Lung (tissue), 12 donors: ENCODE data around the gene HECTD4. TPM values are rescaled to one million over a fixed set of nuclear protein-coding genes. Genes with fewer than 3 reads are reported as not detected.
"Not testable (repeated sequence)": the region's sequence is repeated elsewhere in the genome, so short reads cannot be mapped to it uniquely, and the experiment has no call there.

Experiments used
- ATAC-seq: fragments of 200-7000 bp; cut with Tn5 transposase; one replicate; pipeline ENCODE4 v1.9.1; 2020; ENCODE audit warnings: moderate number of reproducible peaks; ENCODE audit not compliant: insufficient read depth, low FRiP score
- DNase-seq, 3 donors: peaks; one replicate each; pipeline ENCODE4 v3.0.0-alpha.2; 2013 to 2017
- H3K27ac ChIP-seq, 2 donors: one replicate each; pipeline ENCODE4 v1.5.1; 2013; ENCODE audit warnings: mild to moderate bottlenecking in 2 of 2, moderate library complexity in 2 of 2, control low read depth in 1 of 2, inconsistent platforms in 1 of 2, low read depth in 1 of 2, low read length in 1 of 2
- H3K27me3 ChIP-seq, 3 donors: one replicate each; pipeline ENCODE4 v1.5.1; 2013; ENCODE audit warnings: low read length in 2 of 3; ENCODE audit not compliant: control insufficient read depth in 3 of 3, insufficient read depth in 3 of 3
- H3K36me3 ChIP-seq, 4 donors: one replicate each; pipeline ENCODE4 v1.5.1; 2013; ENCODE audit warnings: low read length in 4 of 4, mild to moderate bottlenecking in 1 of 4, moderate library complexity in 1 of 4; ENCODE audit not compliant: control insufficient read depth in 4 of 4, insufficient read depth in 4 of 4
- H3K4me1 ChIP-seq, 5 donors: one replicate each; pipeline ENCODE4 v1.5.1; 2013; ENCODE audit warnings: low read length in 5 of 5, mild to moderate bottlenecking in 2 of 5, moderate library complexity in 1 of 5; ENCODE audit not compliant: control insufficient read depth in 5 of 5, insufficient read depth in 5 of 5
- H3K4me3 ChIP-seq: one replicate; pipeline ENCODE4 v1.5.1; 2013; ENCODE audit warnings: mild to moderate bottlenecking, control low read depth, moderate library complexity
- H3K9ac ChIP-seq, 2 donors: one replicate each; pipeline ENCODE4 v1.5.1; 2013; ENCODE audit warnings: low read length in 2 of 2, control low read depth in 1 of 2; ENCODE audit not compliant: insufficient read depth in 1 of 2
- H3K9me3 ChIP-seq, 4 donors: one replicate each; pipeline ENCODE4 v1.5.1; 2013; ENCODE audit warnings: low read length in 3 of 4, mild to moderate bottlenecking in 1 of 4, moderate library complexity in 1 of 4; ENCODE audit not compliant: control insufficient read depth in 4 of 4, insufficient read depth in 3 of 4
- CTCF ChIP-seq: IDR thresholded peaks from 2 replicates; pipeline ENCODE4 v1.5.1; 2012; ENCODE audit warnings: mild to moderate bottlenecking; ENCODE audit errors: control extremely low read depth, extremely low read depth
- WGBS, 2 donors: extraction: QIAGEN DNeasy Blood & Tissue Kit; methylation state at CpG; one replicate each; pipeline ENCODE4 v1.1.7; 2013; 5-methylcytosine and 5-hydroxymethylcytosine counted together
- polyA plus RNA-seq, 2 donors: library from polyadenylated mRNA; stranded (reverse); fragments of 200-250 nt; gene quantifications; one replicate each; pipeline ENCODE4 v1.2.1, GENCODE V29; 2013
- total RNA-seq, 2 donors: library from RNA; depleted of rRNA in 1 of 2; stranded (reverse); fragments of >200 nt in 1 of 2; gene quantifications; one replicate each; pipeline ENCODE4 v1.2.1, GENCODE V29; 2014 to 2021
- donor health status: control.
- donor health status: control.
- donor health status: Bipolar disorder and iron deficiency.
- donor health status: healthy.
- donor health status: DM: yes; HTN: yes; CAD: no.

Gene HECTD4
- total and polyA plus RNA-seq, 4 donors, result 4.5 to 96.5 (median 35.7) TPM

DNA sequence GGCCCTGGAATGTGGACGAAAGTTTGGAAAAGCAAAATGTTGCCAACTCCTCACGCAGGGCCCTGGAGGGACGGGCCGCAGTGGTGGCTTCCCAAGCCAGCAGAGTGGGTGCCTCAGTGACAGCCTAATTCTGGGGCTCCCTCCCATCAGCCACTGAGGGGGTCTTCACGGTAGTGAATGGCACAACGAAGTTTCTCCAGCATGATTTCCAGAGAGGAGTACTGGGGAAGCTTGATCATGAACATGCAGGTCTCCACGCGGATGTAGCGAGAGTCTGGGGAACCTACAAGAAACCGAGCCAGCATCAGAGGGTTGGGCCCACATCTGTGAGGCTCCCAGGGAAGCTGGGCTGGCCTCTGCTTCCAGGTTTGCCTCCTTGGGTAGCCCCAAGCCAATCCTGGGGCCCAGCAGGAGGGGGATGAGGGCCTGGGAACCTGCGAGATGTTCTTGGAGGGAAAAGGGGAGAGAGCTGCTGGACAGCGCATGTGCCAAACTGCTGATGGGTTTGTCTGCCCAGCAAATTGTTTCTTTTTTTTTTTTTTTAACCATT lies 219.9 kb downstream of the HECTD4 start:
- 93 to 96% methylated on average over 12 of the region's 12 CpGs for WGBS, 2 donors
- no peak overlapping the region for H3K27ac ChIP-seq
- H3K4me1 ChIP-seq, result no peaks in the 10 kb centered on the region
- H3K9ac ChIP-seq, result no peak overlapping the region
- no peak for TF ChIP-seq CTCF
- ATAC-seq, result no peak
- DNase-seq, result no peak
- no peak overlapping the region for H3K4me3 ChIP-seq
- H3K36me3 ChIP-seq, result peaks cover 3 to 51% (median 35%) of the 10 kb centered on the region in 4 donors
- no peaks in the 10 kb centered on the region for H3K27me3 ChIP-seq
- H3K9me3 ChIP-seq, result peaks cover 0 to 7% (median 2%) of the 10 kb centered on the region in 4 donors

DNA sequence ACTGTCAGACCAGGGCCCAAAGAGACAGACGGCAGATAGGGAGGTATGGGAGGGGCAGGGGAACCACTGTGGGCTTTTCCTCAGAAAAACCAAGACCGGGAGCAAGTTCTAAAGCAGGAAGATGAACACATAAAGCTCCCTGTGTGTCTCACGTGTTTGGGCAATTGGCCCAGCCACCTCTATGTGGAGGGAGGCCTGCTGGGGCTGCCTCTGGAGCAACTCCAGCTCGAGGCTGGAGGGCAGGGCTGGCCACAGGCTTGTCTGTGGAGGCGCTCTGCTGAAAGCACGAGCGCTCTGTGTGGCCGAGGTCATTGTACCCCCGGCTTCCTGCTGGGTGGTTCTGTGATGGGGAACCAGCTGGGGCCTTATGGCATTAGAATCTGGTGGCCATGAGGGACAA lies 220.5 kb downstream of the HECTD4 start:
- no peak for DNase-seq
- WGBS, 2 donors, result 87 to 91% methylated on average over 9 of the region's 9 CpGs
- Histone ChIP-seq H3K36me3 (peaks cover 3 to 51% (median 34%) of the 10 kb centered on the region in 4 donors), H3K9me3 (peaks cover 0 to 7% (median 2%) of the 10 kb centered on the region in 4 donors), H3K4me1 (no peaks in the 10 kb centered on the region), H3K27me3 (no peaks in the 10 kb centered on the region), H3K9ac (no peak overlapping the region), H3K4me3 (no peak overlapping the region), H3K27ac (no peak overlapping the region)
- ATAC-seq, result no peak
- TF ChIP-seq CTCF, result no peak

GRCh38 chr12:112160611-112161010 lies 221.6 kb downstream of the HECTD4 start:
- WGBS, 2 donors, result 95 to 98% methylated on average over 6 of the region's 6 CpGs
- no peak for TF ChIP-seq CTCF
- Histone ChIP-seq H3K4me1 (no peaks in the 10 kb centered on the region), H3K9ac (no peak overlapping the region), H3K27me3 (no peaks in the 10 kb centered on the region), H3K27ac (no peak overlapping the region), H3K9me3 (peaks cover 0 to 7% (median 2%) of the 10 kb centered on the region in 4 donors), H3K4me3 (no peak overlapping the region), H3K36me3 (peaks cover 3 to 51% (median 32%) of the 10 kb centered on the region in 4 donors)
- no peak for DNase-seq
- no peak for ATAC-seq

DNA sequence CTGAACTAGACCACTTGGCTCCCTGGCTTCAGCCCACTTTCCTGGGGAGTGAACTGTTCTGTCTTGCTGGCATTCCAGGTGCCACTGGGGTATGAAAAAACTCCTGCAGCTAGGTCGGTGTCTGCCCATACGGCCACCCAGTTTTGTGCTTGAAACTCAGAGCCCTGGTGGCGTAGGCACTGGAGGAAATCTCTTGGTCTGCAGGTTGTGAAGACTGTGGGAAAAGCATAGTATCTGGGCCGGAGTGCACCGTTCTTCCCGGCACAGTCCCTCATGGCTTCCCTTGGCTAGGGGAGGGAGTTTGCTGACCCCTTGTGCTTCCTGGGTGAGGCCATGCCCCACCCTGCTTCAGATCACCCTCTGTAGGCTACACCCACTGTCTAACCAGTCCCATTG lies 223.1 kb downstream of the HECTD4 start:
- peaks cover 0 to 7% (median 2%) of the 10 kb centered on the region in 4 donors for H3K9me3 ChIP-seq
- DNase-seq (no peak), ATAC-seq (no peak)
- WGBS, 2 donors, result 97 to 99% methylated on average over 6 of the region's 6 CpGs
- TF ChIP-seq CTCF, result no peak
- H3K9ac ChIP-seq, result no peak overlapping the region
- no peaks in the 10 kb centered on the region for H3K27me3 ChIP-seq
- no peak overlapping the region for H3K4me3 ChIP-seq
- no peak overlapping the region for H3K27ac ChIP-seq
- H3K4me1 ChIP-seq, result no peaks in the 10 kb centered on the region
- peaks cover 3 to 51% (median 32%) of the 10 kb centered on the region in 4 donors for H3K36me3 ChIP-seq

- not testable (repeated sequence) for H3K4me3 ChIP-seq, DNase-seq, H3K27ac ChIP-seq, H3K4me1 ChIP-seq, H3K9me3 ChIP-seq, ATAC-seq, H3K9ac ChIP-seq, H3K27me3 ChIP-seq
- WGBS, 2 donors, result 87 to 91% methylated on average over 11 of the region's 11 CpGs
- H3K36me3 ChIP-seq, result peaks cover 8 to 47% (median 34%) of the 10 kb centered on the region in 4 donors
Observed at GRCh38 chr12:112158461-112159145, 223.6 kb downstream of the HECTD4 start.
